Measurements from ENCODE around the gene KHDRBS2. TPM values are rescaled to one million over a fixed set of nuclear protein-coding genes. Genes with fewer than 3 reads are reported as not detected.

Gene KHDRBS2
- total RNA-seq, 1 donor = not detected

DNA sequence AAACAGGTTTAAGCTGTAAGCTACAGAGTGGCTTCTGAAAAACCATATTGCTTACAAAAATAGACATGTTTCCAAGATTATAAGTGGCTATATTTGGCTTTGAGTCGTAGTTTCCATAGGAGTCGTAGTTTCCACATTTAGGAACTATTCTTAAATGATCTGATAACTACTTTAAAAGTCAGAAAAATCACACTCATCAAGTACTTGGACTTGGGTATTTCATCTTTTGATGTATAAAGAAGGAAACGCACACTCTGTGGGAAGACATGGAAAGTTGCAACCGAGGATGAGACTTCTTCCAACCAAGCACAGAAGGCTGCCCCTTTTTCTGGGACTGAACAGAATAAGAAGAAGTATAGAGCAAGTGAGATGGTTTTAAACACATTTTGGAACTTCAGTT lies 118.3 kb downstream of the KHDRBS2 start:
- Histone ChIP-seq H3K27me3 (ENCODE audit: insufficient read depth, low read length) (no peaks in the 10 kb centered on the region), H3K27ac (ENCODE audit: low read depth, low read length) (no peak overlapping the region), H2AFZ (ENCODE audit: low read length) (no peak overlapping the region), H3K36me3 (ENCODE audit: insufficient read depth, low read length) (no peaks in the 10 kb centered on the region), H3K9me3 (ENCODE audit: low read depth, low read length) (peaks cover 10% of the 10 kb centered on the region), H4K20me1 (ENCODE audit: insufficient read depth, low read length) (no peaks in the 10 kb centered on the region), H3K4me1 (ENCODE audit: insufficient read depth, low read length) (no peaks in the 10 kb centered on the region), H3K4me3 (ENCODE audit: insufficient read depth, low read length) (no peak overlapping the region), H3K4me2 (ENCODE audit: insufficient read depth, low read length) (no peak overlapping the region), H3K79me2 (ENCODE audit: insufficient read depth, low read length) (no peaks in the 10 kb centered on the region)
- TF ChIP-seq, protein P1, sequence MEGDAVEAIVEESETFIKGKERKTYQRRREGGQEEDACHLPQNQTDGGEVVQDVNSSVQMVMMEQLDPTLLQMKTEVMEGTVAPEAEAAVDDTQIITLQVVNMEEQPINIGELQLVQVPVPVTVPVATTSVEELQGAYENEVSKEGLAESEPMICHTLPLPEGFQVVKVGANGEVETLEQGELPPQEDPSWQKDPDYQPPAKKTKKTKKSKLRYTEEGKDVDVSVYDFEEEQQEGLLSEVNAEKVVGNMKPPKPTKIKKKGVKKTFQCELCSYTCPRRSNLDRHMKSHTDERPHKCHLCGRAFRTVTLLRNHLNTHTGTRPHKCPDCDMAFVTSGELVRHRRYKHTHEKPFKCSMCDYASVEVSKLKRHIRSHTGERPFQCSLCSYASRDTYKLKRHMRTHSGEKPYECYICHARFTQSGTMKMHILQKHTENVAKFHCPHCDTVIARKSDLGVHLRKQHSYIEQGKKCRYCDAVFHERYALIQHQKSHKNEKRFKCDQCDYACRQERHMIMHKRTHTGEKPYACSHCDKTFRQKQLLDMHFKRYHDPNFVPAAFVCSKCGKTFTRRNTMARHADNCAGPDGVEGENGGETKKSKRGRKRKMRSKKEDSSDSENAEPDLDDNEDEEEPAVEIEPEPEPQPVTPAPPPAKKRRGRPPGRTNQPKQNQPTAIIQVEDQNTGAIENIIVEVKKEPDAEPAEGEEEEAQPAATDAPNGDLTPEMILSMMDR (IDR thresholded peaks at IDR 0.05; ENCODE audit: extremely low read depth, low read depth, low read length) = no peak
- DNase-seq (ENCODE audit: insufficient read length, low spot score, missing footprints) = no peak

DNA sequence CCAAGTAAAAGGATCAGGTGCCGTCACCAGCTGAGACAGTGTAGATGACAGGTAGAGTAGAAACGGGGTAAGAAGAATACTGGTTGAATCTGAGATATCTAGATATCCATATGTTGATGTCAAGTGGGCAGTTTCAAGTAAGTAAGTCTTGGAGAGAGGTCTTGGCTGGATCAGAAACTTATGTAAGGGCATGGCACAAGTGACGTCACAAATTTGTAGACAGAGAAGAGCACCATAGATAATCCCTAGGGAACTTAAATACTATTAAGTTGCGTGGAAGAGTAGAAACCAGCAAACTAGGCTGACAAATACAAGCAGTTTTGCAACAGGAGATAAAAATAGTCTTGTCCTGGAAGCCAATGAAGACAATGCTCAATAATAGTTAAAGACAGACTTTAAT lies 123.2 kb downstream of the KHDRBS2 start:
- no peak for DNase-seq (ENCODE audit: insufficient read length, low spot score, missing footprints)
- Histone ChIP-seq H3K4me3 (ENCODE audit: insufficient read depth, low read length) (no peak overlapping the region), H3K27ac (ENCODE audit: low read depth, low read length) (no peak overlapping the region), H3K79me2 (ENCODE audit: insufficient read depth, low read length) (no peaks in the 10 kb centered on the region), H3K27me3 (ENCODE audit: insufficient read depth, low read length) (no peaks in the 10 kb centered on the region), H3K36me3 (ENCODE audit: insufficient read depth, low read length) (no peaks in the 10 kb centered on the region), H3K9me3 (ENCODE audit: low read depth, low read length) (peaks cover 5% of the 10 kb centered on the region), H3K4me2 (ENCODE audit: insufficient read depth, low read length) (no peak overlapping the region), H4K20me1 (ENCODE audit: insufficient read depth, low read length) (no peaks in the 10 kb centered on the region), H3K4me1 (ENCODE audit: insufficient read depth, low read length) (no peaks in the 10 kb centered on the region), H2AFZ (ENCODE audit: low read length) (no peak overlapping the region)
- TF ChIP-seq, protein P1 (IDR thresholded peaks at IDR 0.05; ENCODE audit: extremely low read depth, low read depth, low read length) = no peak

DNA sequence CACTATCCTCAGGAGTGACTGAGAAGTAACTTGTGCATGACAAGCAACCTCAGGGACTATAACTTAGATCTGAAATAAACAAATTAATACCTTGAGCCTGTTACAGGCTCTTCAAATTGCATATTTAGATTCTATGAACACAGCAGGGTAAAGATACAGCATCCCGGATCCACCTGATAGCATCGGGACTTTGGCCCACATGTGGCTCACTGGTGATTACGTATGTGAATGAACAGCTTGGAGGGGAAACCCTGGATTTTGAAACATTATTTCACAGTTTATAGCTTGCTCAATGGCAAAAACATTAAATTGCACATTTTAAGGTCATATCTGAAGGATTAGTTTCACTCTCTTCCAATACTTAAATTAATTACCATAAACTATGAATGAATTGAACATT lies 133.2 kb downstream of the KHDRBS2 start:
- Histone ChIP-seq H3K27ac (ENCODE audit: low read depth, low read length) (no peak overlapping the region), H3K79me2 (ENCODE audit: insufficient read depth, low read length) (no peaks in the 10 kb centered on the region)
- TF ChIP-seq, protein P1 (IDR thresholded peaks at IDR 0.05; ENCODE audit: extremely low read depth, low read depth, low read length) = no peak

DNA sequence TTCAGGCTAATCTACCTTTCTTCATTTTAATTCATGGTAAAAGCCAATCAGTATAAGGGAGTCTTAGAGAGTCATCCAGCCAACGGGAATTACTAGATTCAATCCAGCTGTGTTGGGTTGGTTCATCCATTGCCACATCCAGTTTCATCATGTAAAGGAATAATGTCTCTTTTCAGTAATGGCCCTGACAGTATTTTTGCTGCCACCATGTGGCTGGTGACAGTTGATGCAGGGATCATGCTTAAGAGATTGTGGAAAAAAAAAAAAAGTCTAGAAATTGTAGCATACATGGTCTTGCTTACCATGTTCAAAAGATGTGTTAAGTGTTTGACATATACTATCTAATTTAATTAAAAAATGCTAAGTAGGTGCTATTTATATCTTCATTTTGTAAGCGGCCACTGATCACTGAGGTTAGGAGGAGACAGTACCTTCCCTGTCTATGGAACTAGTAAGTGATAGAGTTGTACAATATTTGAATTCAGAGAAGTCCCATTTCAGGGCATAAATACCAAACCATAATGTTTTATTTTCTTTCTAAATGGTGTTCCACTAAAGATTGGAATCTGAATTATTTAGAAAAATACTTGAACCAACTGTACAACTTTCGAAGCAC lies 135.9 kb downstream of the KHDRBS2 start:
- H3K4me2 ChIP-seq (ENCODE audit: insufficient read depth, low read length) = no peak overlapping the region
- no peak for DNase-seq (ENCODE audit: insufficient read length, low spot score, missing footprints)
- H3K4me3 ChIP-seq (ENCODE audit: insufficient read depth, low read length) = no peak overlapping the region
- H2AFZ ChIP-seq (ENCODE audit: low read length) = no peak overlapping the region
- TF ChIP-seq, protein P1 (IDR thresholded peaks at IDR 0.05; ENCODE audit: extremely low read depth, low read depth, low read length) = peak; percentile 34
- H4K20me1 ChIP-seq (ENCODE audit: insufficient read depth, low read length) = no peaks in the 10 kb centered on the region
- H3K27ac ChIP-seq (ENCODE audit: low read depth, low read length) = no peak overlapping the region
- H3K27me3 ChIP-seq (ENCODE audit: insufficient read depth, low read length) = no peaks in the 10 kb centered on the region
- no peaks in the 10 kb centered on the region for H3K79me2 ChIP-seq (ENCODE audit: insufficient read depth, low read length)
- H3K36me3 ChIP-seq (ENCODE audit: insufficient read depth, low read length) = no peaks in the 10 kb centered on the region
- no peaks in the 10 kb centered on the region for H3K9me3 ChIP-seq (ENCODE audit: low read depth, low read length)
- no peaks in the 10 kb centered on the region for H3K4me1 ChIP-seq (ENCODE audit: insufficient read depth, low read length)

More for the DNA sequence above, 133.2 kb downstream of the KHDRBS2 start:
- no peaks in the 10 kb centered on the region for H3K36me3 ChIP-seq (ENCODE audit: insufficient read depth, low read length)
- no peaks in the 10 kb centered on the region for H3K4me1 ChIP-seq (ENCODE audit: insufficient read depth, low read length)
- H3K4me3 ChIP-seq (ENCODE audit: insufficient read depth, low read length) = no peak overlapping the region
- H3K4me2 ChIP-seq (ENCODE audit: insufficient read depth, low read length) = no peak overlapping the region
- H3K9me3 ChIP-seq (ENCODE audit: low read depth, low read length) = no peaks in the 10 kb centered on the region
- DNase-seq (ENCODE audit: insufficient read length, low spot score, missing footprints) = no peak
- no peaks in the 10 kb centered on the region for H4K20me1 ChIP-seq (ENCODE audit: insufficient read depth, low read length)
- H2AFZ ChIP-seq (ENCODE audit: low read length) = no peak overlapping the region
- H3K27me3 ChIP-seq (ENCODE audit: insufficient read depth, low read length) = no peaks in the 10 kb centered on the region
